Upper lobe of left lung (tissue), 6 donors: ENCODE data around the gene RASGEF1C. TPM values are rescaled to one million over a fixed set of nuclear protein-coding genes. Genes with fewer than 3 reads are reported as not detected.

Source experiments
- ATAC-seq, 2 donors: fragments of 200-7000 bp; cut with Tn5 transposase; one replicate each; pipeline ENCODE4 v1.9.1; 2022; ENCODE audit warnings: mild to moderate bottlenecking in 2 of 2, moderate library complexity in 2 of 2; ENCODE audit not compliant: low FRiP score in 2 of 2
- DNase-seq, 2 donors: peaks; one replicate each; pipeline ENCODE4 v3.0.0-alpha.2; 2019 to 2020
- H3K27ac ChIP-seq, 4 donors: fragments of 200-600 bp; sonication (generic); one replicate each; pipeline ENCODE4 v1.5.1; 2016 to 2019
- H3K27me3 ChIP-seq, 4 donors: fragments of 200-600 bp; sonication (generic); one replicate each; pipeline ENCODE4 v1.5.1; 2017 to 2019
- H3K36me3 ChIP-seq, 4 donors: fragments of 200-600 bp; sonication (generic); one replicate each; pipeline ENCODE4 v1.5.1; 2016 to 2019
- H3K4me1 ChIP-seq, 4 donors: fragments of 200-600 bp; sonication (generic); one replicate each; pipeline ENCODE4 v1.5.1; 2018 to 2019
- H3K4me3 ChIP-seq, 4 donors: fragments of 200-600 bp; sonication (generic); one replicate each; pipeline ENCODE4 v1.5.1; 2017 to 2019; ENCODE audit warnings: mild to moderate bottlenecking in 2 of 4, moderate library complexity in 1 of 4
- H3K9me3 ChIP-seq, 4 donors: fragments of 200-600 bp; sonication (generic); one replicate each; pipeline ENCODE4 v1.5.1; 2018 to 2019
- CTCF ChIP-seq, 6 experiments: fragments of 450-650 bp in 4 of 6; fragments of 200-600 bp in 2 of 6; sonication (generic) in 2 of 6; IDR thresholded peaks; one replicate each; pipeline ENCODE4 v1.5.1; 2016 to 2019; ENCODE audit warnings: antibody characterized with exemption in 6 of 6
- EP300 ChIP-seq, 4 donors: sonication (generic); formaldehyde crosslinking; IDR thresholded peaks; one replicate each; pipeline ENCODE4 v1.5.1; 2017; ENCODE audit warnings: antibody characterized with exemption in 4 of 4, control low read depth in 2 of 4
- POLR2A ChIP-seq, 4 donors: fragments of 450-650 bp; IDR thresholded peaks; one replicate each; pipeline ENCODE4 v1.5.1; 2016 to 2017; ENCODE audit warnings: antibody characterized with exemption in 4 of 4, mild to moderate bottlenecking in 2 of 4
- POLR2AphosphoS5 ChIP-seq, 2 donors: sonication (generic); formaldehyde crosslinking; IDR thresholded peaks; one replicate each; pipeline ENCODE4 v1.5.1; 2017; ENCODE audit warnings: antibody characterized with exemption in 2 of 2
- WGBS, 2 donors: methylation state at CpG; one replicate each; pipeline ENCODE4 v1.1.5; 2017 to 2018; 5-methylcytosine and 5-hydroxymethylcytosine counted together
- total RNA-seq, 6 donors: library from RNA; depleted of rRNA in 4 of 6; stranded (reverse); fragments of >200 nt in 4 of 6; gene quantifications; one replicate each; pipeline versions ENCODE4 v1.1.0 to v1.2.1, GENCODE V29; 2016 to 2021
- donor health status: DM: no; HTN: no; CAD: no; lungs with moderate emphysema.
- donor health status: DM: no; HTN: yes; CAD: no; lungs with severe emphysema.

The RASGEF1C gene
- total RNA-seq, 6 donors from 2014 or later = not detected

GRCh38 chr5:180122875-180123274 is 86.1 kb downstream of the RASGEF1C start:
- DNase-seq (no peak), ATAC-seq (no peak)
- no peak overlapping the region for H3K4me3 ChIP-seq
- 88 to 95% methylated on average over 1 of the region's 1 CpG for WGBS, 2 donors
- no peak overlapping the region for H3K27ac ChIP-seq
- H3K36me3 ChIP-seq = no peaks in the 10 kb centered on the region
- peaks cover 0 to 5% (median 0%) of the 10 kb centered on the region in 4 donors for H3K27me3 ChIP-seq
- TF ChIP-seq EP300 (IDR thresholded peaks at IDR 0.05) (no peak), CTCF (IDR thresholded peaks at IDR 0.05) (no peak), POLR2AphosphoS5 (IDR thresholded peaks at IDR 0.05) (no peak), POLR2A (IDR thresholded peaks at IDR 0.05) (no peak)
- peaks cover 0 to 8% (median 2%) of the 10 kb centered on the region in 4 donors for H3K4me1 ChIP-seq
- H3K9me3 ChIP-seq = no peaks in the 10 kb centered on the region

GRCh38 chr5:180121826-180122413 is 87.1 kb downstream of the RASGEF1C start:
- 91 to 96% methylated on average over 9 of the region's 9 CpGs for WGBS, 2 donors
- TF ChIP-seq EP300 (IDR thresholded peaks at IDR 0.05) (no peak), CTCF (IDR thresholded peaks at IDR 0.05) (no peak), POLR2AphosphoS5 (IDR thresholded peaks at IDR 0.05) (no peak)
- DNase-seq = no peak

GRCh38 chr5:180120237-180121101 is 88.5 kb downstream of the RASGEF1C start:
- TF ChIP-seq POLR2AphosphoS5 (IDR thresholded peaks at IDR 0.05) (no peak), POLR2A (IDR thresholded peaks at IDR 0.05) (no peak), EP300 (IDR thresholded peaks at IDR 0.05) (no peak), CTCF (IDR thresholded peaks at IDR 0.05) (no peak)
- ATAC-seq (peak in 1 of 2 donors; percentile 17), DNase-seq (peak in 1 of 2 donors; percentile 76)
- no peaks in the 10 kb centered on the region for H3K9me3 ChIP-seq
- no peaks in the 10 kb centered on the region for H3K4me1 ChIP-seq
- WGBS, 2 donors = 86 to 100% methylated on average over 7 to 28 of the region's 28 CpGs
- H3K27me3 ChIP-seq = no peaks in the 10 kb centered on the region
- no peak overlapping the region for H3K27ac ChIP-seq
- H3K4me3 ChIP-seq = no peak overlapping the region
- no peaks in the 10 kb centered on the region for H3K36me3 ChIP-seq

More at GRCh38 chr5:180121826-180122413, 87.1 kb downstream of the RASGEF1C start:
- Histone ChIP-seq H3K4me3 (no peak overlapping the region), H3K36me3 (no peaks in the 10 kb centered on the region), H3K4me1 (peaks cover 0 to 2% (median under 1%) of the 10 kb centered on the region in 4 donors), H3K27me3 (peaks cover 0 to 5% (median 0%) of the 10 kb centered on the region in 4 donors), H3K27ac (no peak overlapping the region), H3K9me3 (no peaks in the 10 kb centered on the region)
- ATAC-seq = no peak

- Histone ChIP-seq H3K27ac (no peak overlapping the region), H3K9me3 (no peaks in the 10 kb centered on the region), H3K4me1 (no peaks in the 10 kb centered on the region), H3K27me3 (no peaks in the 10 kb centered on the region), H3K4me3 (no peak overlapping the region), H3K36me3 (no peaks in the 10 kb centered on the region)
- WGBS, 2 donors = 86 to 87% methylated on average over 1 to 12 of the region's 12 CpGs
- DNase-seq (peak in 1 of 2 donors; percentile 53), ATAC-seq (no peak)
- no peak for TF ChIP-seq POLR2AphosphoS5 (IDR thresholded peaks at IDR 0.05)
- TF ChIP-seq CTCF (IDR thresholded peaks at IDR 0.05) = no peak
- TF ChIP-seq EP300 (IDR thresholded peaks at IDR 0.05) = no peak
- no peak for TF ChIP-seq POLR2A (IDR thresholded peaks at IDR 0.05)
Observed at GRCh38 chr5:180119903-180120236, 89.1 kb downstream of the RASGEF1C start.
